WERI-Rb-1 (cell line): ENCODE results near the gene CSNK1E.

Source experiments
- DNase-seq: peaks from one replicate; pipeline ENCODE4 v3.0.0-alpha.2; 2020
- H3K27ac ChIP-seq: fragments of 250-450 bp; sonication (Bioruptor Pico); 2 replicates; pipeline ENCODE4 v1.5.1; 2020; ENCODE audit warnings: mild to moderate bottlenecking, moderate library complexity
- H3K27me3 ChIP-seq: fragments of 250-450 bp; sonication (Bioruptor Pico); 2 replicates; pipeline ENCODE4 v1.5.1; 2021; ENCODE audit warnings: mild to moderate bottlenecking, low read depth, moderate library complexity; ENCODE audit not compliant: insufficient read depth, severe bottlenecking
- H3K36me3 ChIP-seq: fragments of 250-450 bp; sonication (Bioruptor Pico); 2 replicates; pipeline ENCODE4 v1.5.1; 2020; ENCODE audit warnings: mild to moderate bottlenecking, moderate library complexity
- H3K4me3 ChIP-seq: 2 replicates; pipeline ENCODE4 v1.5.1; 2011; ENCODE audit warnings: low read depth, mild to moderate bottlenecking, control low read depth, low read length
- H3K9me3 ChIP-seq: fragments of 250-450 bp; sonication (Bioruptor Pico); 2 replicates; pipeline ENCODE4 v1.5.1; 2021; ENCODE audit warnings: mild to moderate bottlenecking, moderate library complexity; ENCODE audit not compliant: severe bottlenecking
- TF ChIP-seq, protein P1 (sequence below): IDR thresholded peaks from 2 replicates; pipeline ENCODE4 v1.5.1; 2011; ENCODE audit warnings: low read depth, mild to moderate bottlenecking, control low read depth, inconsistent platforms, low read length

The CSNK1E gene

DNA sequence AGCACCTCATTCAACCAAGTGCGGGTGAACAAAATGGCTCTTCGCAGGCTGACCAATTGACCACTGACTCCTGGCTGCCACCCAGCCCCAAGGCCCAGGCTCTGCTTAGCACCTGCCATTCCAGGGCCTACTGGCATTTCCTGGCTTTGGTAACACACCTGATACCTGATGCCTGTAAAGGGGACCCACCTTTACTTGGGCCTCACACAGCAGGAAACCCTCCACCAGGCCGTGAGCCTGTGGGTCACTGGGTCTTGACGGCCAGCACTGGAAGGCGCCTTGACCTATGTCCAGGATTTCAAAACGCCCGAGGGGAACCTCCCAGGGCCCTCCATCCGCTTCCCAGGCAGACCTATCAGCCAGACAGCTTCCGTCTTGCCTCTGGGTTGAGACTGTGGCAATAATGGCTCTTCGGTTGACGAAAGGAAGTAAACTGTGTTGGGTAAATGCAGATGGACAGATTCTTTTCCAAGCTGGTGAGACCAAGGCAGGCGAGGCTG is 27.6 kb downstream of the CSNK1E start:
- DNase-seq: no peak
- Histone ChIP-seq H3K27ac (no peak overlapping the region), H3K4me3 (no peak overlapping the region), H3K27me3 (no peaks in the 10 kb centered on the region), H3K36me3 (peaks cover 38% of the 10 kb centered on the region), H3K9me3 (no peaks in the 10 kb centered on the region)
- TF ChIP-seq, protein P1, sequence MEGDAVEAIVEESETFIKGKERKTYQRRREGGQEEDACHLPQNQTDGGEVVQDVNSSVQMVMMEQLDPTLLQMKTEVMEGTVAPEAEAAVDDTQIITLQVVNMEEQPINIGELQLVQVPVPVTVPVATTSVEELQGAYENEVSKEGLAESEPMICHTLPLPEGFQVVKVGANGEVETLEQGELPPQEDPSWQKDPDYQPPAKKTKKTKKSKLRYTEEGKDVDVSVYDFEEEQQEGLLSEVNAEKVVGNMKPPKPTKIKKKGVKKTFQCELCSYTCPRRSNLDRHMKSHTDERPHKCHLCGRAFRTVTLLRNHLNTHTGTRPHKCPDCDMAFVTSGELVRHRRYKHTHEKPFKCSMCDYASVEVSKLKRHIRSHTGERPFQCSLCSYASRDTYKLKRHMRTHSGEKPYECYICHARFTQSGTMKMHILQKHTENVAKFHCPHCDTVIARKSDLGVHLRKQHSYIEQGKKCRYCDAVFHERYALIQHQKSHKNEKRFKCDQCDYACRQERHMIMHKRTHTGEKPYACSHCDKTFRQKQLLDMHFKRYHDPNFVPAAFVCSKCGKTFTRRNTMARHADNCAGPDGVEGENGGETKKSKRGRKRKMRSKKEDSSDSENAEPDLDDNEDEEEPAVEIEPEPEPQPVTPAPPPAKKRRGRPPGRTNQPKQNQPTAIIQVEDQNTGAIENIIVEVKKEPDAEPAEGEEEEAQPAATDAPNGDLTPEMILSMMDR: no peak

DNA sequence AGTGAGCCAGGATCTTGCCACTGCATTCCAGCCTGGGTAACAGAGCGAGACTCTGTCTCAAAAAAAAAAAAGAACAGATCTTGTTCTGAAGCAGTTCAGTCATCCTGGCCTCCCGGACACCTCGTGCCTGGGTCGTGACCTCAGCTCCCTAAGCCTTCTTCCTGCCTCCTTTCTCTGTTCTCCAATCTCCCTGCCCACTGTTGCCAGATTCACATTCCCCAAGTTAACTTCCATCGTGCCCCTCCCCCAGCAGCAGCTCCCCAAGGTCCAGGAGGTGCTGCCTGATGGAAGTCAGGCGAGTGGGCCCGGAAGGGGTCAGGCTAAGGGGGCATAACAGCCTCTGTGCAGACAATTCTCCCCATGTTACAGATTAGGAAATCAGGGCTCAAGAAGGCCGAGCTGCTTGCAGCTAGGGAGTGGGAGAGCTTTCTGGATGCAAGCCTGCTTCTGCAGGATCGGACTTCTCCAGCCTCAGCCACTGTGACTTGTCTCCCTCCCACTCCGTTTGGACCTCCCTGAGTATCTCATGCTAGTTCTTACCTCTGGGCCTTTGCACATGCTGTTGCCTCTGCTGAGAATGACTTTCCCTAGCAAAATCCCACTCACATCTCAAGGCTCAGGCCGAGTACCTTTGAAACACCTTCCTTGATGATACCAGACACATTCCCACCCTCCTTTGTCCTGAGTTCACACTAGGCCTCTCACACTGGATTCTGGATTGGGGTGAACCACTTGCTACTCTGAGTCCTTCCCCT is 30.1 kb downstream of the CSNK1E start:
- Histone ChIP-seq H3K9me3 (no peaks in the 10 kb centered on the region), H3K27ac (no peak overlapping the region), H3K36me3 (peaks cover 13% of the 10 kb centered on the region), H3K4me3 (no peak overlapping the region), H3K27me3 (no peaks in the 10 kb centered on the region)
- TF ChIP-seq, protein P1: no peak
- no peak for DNase-seq

DNA sequence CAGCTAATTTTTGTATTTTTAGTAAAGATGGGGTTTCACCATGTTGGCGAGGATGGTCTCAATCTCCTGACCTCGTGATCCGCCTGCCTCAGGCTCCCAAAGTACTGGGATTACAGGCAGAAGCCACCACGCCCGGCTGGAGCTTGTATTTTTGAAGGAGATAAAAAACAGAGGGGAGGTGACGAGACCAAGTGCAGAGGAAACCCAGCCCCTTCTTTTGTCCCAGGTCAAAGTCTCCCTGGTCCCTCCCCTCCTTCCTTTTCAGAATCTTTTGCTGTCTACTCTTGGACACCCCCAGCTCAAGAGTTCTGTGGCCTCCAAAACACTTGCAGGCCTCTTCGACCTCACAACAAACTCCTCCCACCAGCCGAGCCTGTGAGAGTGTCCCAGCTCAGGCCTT is 32.2 kb downstream of the CSNK1E start:
- TF ChIP-seq, protein P1: no peak
- Histone ChIP-seq H3K4me3 (no peak overlapping the region), H3K36me3 (peaks cover 5% of the 10 kb centered on the region), H3K9me3 (no peaks in the 10 kb centered on the region), H3K27ac (no peak overlapping the region), H3K27me3 (no peaks in the 10 kb centered on the region)
- no peak for DNase-seq

DNA sequence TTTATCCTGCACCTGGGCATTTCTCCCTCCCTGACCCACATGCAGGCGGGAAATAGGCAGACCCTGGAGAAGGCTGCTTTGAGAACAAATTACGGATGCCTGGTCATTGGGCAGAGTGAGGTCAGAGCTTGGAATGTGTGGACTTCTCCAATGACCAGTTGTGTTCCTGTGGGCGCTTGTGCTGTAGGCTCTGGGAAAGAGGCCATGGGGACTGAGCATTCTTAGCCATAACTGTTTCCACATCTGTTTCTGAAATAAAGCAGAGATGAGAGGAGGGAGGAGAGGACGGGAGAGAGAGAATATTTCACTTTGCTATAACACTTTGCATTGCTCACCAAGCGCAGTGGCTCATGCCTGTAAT is 33.2 kb downstream of the CSNK1E start:
- Histone ChIP-seq H3K27me3 (no peaks in the 10 kb centered on the region), H3K27ac (peak overlapping the region; percentile 73; the same call in 1 of the 2 replicates), H3K36me3 (no peaks in the 10 kb centered on the region; the same call in 1 of the 2 replicates), H3K4me3 (no peak overlapping the region), H3K9me3 (no peaks in the 10 kb centered on the region)
- TF ChIP-seq, protein P1: no peak
- DNase-seq: no peak

DNA sequence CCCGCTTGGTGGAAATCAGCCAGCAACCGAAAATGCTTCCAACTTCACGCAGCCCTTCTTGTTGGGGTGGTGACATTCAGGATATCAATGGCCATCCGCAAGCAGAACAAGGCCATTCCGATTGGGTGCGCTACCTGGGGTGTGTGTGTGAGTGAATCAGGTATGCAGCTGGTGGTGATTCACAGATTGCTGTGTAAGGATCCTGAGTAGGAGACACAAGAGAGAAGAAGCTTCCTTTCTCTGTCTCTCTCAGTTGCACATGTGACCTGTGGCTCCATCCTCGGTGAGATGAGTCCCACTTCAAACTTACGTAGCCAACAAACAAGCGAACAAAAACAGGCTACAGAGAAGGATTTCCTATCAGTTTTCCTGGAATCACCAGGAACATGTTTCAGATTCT is 34.8 kb downstream of the CSNK1E start:
- Histone ChIP-seq H3K4me3 (no peak overlapping the region), H3K27ac (no peak overlapping the region), H3K9me3 (no peaks in the 10 kb centered on the region), H3K27me3 (no peaks in the 10 kb centered on the region), H3K36me3 (no peaks in the 10 kb centered on the region)
- no peak for DNase-seq
- TF ChIP-seq, protein P1: no peak

DNA sequence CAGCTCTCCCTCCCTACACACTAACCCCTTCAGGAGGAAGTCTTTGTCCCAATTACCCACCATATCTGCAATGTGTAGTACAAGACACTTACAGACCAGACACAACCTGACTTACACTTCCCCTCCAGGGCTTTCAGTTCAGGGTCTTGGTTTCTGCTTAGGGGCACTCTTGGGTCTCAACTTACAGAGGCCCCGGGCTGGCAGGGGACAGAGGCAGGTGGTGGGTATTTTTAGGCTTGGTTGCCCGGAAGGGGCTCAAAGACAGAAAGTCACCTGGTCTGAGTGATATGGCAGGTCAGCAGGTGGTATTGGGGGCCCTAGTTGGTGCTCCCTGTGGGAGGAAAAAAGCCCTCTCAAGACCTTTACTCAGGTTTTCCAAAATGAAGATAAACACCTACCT is 41.1 kb downstream of the CSNK1E start:
- H3K27me3 ChIP-seq: no peaks in the 10 kb centered on the region
- H3K9me3 ChIP-seq: no peaks in the 10 kb centered on the region
- no peak for DNase-seq
- H3K36me3 ChIP-seq: peaks cover 3% of the 10 kb centered on the region
- no peak overlapping the region for H3K27ac ChIP-seq
- TF ChIP-seq, protein P1: no peak
- no peak overlapping the region for H3K4me3 ChIP-seq
